Measurements from ENCODE around the gene SLA2.
"Not testable (repeated sequence)": the region's sequence is repeated elsewhere in the genome, so short reads cannot be mapped to it uniquely, and the experiment has no call there.

The SLA2 gene

GRCh38 chr20:36644706-36645095 lies 1.3 kb downstream of the SLA2 start:
- DNase-seq, result peak; percentile 72

- peak; percentile 78 for DNase-seq
These were observed 1.8 kb downstream of the SLA2 start for GRCh38 chr20:36644032-36644705.

DNA sequence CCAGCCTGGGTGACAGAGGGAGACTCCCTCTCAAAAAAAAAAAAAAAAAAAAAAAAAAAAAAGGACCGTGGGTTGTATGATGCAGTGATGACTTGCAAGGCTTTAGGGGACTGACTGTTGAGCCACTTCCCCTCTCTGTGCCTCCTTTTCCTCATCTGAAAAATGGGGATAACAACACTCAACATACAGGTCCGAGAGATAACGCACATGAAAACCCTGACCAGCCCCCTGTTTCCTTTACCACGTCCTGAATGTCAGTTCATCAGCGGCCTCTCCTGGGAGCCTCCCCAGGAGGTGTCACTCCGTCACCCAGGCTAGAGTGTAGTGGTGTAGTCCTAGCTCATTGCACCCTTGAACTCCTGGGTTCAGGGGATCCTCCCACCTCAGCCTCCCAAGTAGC lies 3.9 kb downstream of the SLA2 start:
- DNase-seq, result no peak

DNA sequence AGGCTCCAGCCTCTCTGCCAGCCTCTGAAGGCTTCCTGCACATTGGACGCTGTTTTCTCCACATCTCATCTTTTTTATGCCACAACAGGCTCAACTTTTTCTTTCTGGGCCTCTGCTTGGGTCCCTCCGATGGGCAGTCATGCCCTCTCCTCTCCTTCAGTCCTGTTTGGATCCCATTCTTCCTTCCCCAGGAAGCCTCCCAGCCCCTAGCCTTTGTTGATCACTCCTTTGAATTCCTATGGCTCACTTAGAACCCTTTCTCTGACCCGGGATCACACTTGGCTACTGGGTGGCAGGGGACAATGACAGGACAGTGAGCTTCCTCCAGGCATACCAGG lies 4.5 kb downstream of the SLA2 start:
- no peak for DNase-seq

DNA sequence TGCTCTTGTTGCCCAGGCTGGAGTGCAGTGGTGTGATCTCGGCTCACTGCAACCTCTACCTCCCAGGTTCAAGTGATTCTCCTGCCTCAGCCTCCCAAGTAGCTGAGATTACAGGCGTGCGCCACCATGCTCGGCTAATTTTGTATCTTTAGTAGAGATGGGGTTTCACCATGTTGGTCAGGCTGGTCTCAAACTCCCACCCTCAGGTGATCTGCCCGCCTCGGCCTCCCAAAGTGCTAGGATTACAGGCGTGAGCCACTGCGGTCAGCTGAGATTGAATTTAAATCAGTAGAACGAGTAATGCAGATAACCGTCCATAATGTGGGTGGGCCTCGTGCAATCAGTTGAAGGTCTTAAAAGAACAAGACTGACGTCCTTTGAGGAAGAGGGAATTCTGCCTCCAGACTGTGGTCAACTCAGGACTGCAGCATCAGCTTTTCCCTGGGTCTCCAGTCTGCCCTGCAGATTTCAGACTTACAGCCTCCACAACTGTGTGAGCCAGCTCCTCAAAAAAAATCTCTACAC lies 7.1 kb downstream of the SLA2 start:
- not testable (repeated sequence) for DNase-seq

- no peak for DNase-seq
These were observed 11.7 kb downstream of the SLA2 start for GRCh38 chr20:36634342-36634741.

GRCh38 chr20:36633285-36633772 lies 12.7 kb downstream of the SLA2 start:
- no peak for DNase-seq

DNA sequence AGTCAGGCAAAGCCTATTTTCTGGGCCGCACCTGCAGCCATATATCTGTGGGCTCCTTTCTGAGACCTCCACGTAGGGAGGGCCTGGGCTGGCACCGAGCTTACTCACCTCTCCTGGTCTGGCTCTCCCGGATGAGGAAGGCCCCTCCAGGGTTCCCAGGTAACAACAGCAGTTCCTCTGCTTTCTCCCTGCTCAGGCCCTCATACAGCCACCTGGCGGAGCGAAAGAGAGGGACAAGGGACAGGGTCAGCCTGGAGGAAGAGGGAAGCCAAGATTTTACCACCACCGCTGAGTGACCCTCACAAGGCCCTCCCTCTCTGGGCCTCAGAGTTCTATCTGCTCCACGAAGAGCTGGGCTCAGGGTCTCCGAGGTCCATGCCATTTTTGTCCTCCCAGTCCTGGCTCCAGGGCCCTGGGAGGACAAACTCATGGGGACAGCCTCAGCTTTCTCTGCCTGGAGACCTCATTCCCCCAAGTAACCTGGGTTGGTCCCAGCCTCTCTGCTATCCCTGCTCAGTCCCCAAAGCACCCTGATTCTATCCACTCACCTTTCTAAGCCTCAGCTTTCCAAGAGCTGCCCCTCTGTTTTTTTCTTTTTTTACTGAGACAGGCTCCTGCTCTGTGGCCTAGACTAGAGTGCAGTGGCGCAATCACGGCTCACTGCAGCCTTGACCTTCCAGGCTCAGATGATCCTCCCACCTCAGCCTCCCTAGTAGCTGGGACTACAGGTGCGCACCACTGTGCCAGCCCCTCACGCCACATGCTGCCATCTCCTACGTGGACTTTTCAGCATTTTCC lies 13.3 kb downstream of the SLA2 start:
- no peak for DNase-seq

- no peak for DNase-seq
These were observed 13.9 kb downstream of the SLA2 start for GRCh38 chr20:36632147-36632486.

DNA sequence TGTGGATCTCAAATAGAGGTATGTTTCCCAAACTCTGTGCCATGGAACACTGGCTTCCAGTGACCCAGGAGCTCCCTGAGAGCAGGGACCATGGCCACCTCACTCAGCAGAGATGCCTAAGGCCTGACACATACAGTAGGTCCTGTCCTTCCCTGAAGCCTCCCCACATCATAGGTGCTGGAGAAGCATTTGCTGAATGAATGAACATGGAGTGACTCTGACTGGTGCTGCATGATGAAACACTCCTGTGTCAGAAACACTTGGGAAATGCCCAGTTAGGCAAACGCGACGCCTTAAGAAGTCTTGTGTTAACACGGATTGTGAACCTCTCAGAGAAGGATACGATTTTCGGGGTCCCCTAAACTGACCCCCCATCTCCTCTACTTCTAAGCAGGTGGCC lies 14.3 kb downstream of the SLA2 start:
- no peak for DNase-seq

DNA sequence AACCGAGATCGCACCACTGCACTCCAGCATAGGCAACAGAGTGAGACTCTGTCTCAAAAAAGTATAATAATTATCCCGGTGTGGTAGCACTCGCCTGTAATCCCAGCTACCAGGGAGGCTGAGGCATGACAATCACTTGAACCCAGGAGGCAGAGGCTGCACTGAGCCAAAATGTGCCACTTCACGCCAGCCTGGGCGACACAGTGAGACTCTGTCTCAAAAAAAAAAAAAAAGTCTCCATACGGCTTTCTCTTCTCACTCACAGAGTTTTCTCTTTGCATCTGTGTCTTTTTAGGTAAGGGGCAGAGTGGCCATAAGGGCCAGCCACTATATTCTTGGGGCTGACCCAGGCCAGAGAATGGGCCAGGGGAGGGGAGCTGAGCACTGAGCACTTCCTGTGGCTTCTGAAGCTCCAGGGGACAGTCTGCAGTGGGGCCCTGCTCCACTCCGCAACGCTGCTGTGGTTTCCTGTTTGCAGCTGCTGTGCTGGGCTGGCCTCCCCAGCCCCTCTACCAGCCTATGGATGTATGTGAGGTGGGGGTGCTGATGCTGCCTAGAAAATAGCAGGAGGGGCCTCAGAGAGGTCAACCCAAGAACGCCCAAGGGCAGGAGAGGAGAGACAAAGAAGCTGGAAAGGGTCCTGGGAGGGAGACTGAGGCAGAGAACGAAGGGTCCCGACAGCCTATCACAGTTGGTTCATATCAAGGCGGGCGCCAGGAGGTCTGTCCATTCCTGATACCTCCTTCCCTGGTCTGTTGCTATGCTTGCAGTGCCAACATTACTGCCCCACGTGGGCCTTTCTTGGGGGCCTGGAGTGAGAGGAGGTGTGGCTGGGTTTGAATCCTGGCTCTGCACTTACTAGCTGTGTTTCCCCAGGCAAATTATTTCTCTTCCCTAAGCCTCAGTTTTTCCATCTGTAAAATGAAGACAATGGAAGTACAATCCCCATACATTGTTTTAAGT lies 16.0 kb downstream of the SLA2 start:
- DNase-seq, result peak; percentile 59

- no peak for DNase-seq
These were observed 17.9 kb downstream of the SLA2 start for GRCh38 chr20:36628076-36628475.

- no peak for DNase-seq
These were observed 21.1 kb downstream of the SLA2 start for GRCh38 chr20:36624944-36625324.

- no peak for DNase-seq
These were observed 21.7 kb downstream of the SLA2 start for GRCh38 chr20:36624068-36624943.

GRCh38 chr20:36623444-36623843 lies 22.6 kb downstream of the SLA2 start:
- DNase-seq, result no peak

GRCh38 chr20:36620917-36621316 lies 25.1 kb downstream of the SLA2 start:
- DNase-seq, result no peak

- no peak for DNase-seq
These were observed 31.0 kb downstream of the SLA2 start for GRCh38 chr20:36614781-36615557.

DNA sequence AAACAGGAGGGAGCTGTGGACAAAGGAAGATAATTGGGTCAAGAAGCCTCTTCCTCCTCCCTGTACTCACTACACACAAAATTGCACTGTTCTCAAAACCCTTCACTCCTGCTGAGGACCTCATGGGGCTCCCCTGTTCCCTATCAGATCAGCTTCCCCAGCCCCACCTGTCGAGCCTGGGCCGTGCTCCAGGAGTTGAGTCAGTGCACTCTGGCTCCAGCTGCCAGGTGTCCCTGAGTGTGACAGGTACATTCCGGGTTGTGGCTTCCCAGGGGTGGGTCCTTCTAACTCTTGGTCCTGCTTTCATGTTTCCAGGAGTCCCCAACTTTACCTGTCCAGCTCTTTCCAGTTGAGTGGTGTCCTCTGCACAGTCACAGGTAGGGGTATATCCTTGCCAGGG lies 32.0 kb downstream of the SLA2 start:
- DNase-seq, result no peak

GRCh38 chr20:36611625-36612024 lies 34.4 kb downstream of the SLA2 start:
- DNase-seq, result no peak

DNA sequence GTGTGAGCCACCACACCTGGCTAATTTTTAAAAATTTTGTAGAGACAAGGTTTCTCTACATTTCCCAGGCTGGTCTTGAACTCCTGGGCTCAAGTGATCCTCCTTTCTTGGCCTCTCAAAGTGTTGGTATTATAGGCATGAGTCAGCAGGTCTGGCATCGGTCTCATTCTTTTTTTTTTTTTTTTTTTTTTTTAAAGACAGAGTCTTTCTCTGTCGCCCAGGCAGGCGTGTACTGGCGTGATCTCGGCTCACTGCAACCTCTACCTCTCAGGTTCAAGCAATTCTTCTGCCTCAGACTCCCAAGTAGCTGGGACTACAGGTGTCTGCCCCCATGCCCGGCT lies 37.6 kb downstream of the SLA2 start:
- not testable (repeated sequence) for DNase-seq

- no peak for DNase-seq
These were observed 38.2 kb downstream of the SLA2 start for GRCh38 chr20:36607586-36608387.

Measured in stimulated activated CD4-positive, alpha-beta T cell treated with anti-CD3 and anti-CD28 coated beads, Interleukin-15, amount 100 ng/mL, for 24 hours (primary cell).